ENCODE data around the gene NUDT15. TPM values are rescaled to one million over a fixed set of nuclear protein-coding genes. Genes with fewer than 3 reads are reported as not detected.
A peak's percentile ranks its signal among the peaks of the same experiment; 100 is the strongest.

Gene NUDT15
- polyA plus RNA-seq, 2 of the 4 experiments (the other 2 are of a cell fraction), result 33.8 to 35.5 TPM

- POLR2A ChIA-PET, result interaction anchor here (2.3 kb wide), 1 partner anchor 37 kb away, joined by 16 read pairs; the partner anchor contains the start of gene NUDT15
These were observed 36.9 kb upstream of the NUDT15 start for GRCh38 chr13:48000559-48001113.

More at GRCh38 chr13:48000559-48001113, 36.9 kb upstream of the NUDT15 start:
- Histone ChIP-seq H3K4me1 (peaks cover 18% of the 10 kb centered on the region), H3K4me2 (peak overlapping the region; percentile 83), H3K4me3 (peak overlapping the region; percentile 91), H3K27ac (peak overlapping the region; percentile 94 to 98), H3K9me3 (no peaks in the 10 kb centered on the region)
- no peak for TF ChIP-seq NPAS2 (CRISPR knock-in tag; IDR thresholded peaks at IDR 0.05; ENCODE audit: borderline replicate concordance)
- TF ChIP-seq BCL3 (IDR thresholded peaks at IDR 0.05), result no peak
- no peak for TF ChIP-seq MYC (IDR thresholded peaks at IDR 0.05; ENCODE audit: borderline replicate concordance, low read length)
- TF ChIP-seq MAZ (IDR thresholded peaks at IDR 0.05; ENCODE audit: borderline replicate concordance, low read depth, low read length), result no peak
- TF ChIP-seq ZSCAN20 (CRISPR knock-in tag; IDR thresholded peaks at IDR 0.05), result no peak
- no peak for TF ChIP-seq POLR2AphosphoS2 (conservative IDR thresholded peaks at IDR 0.05; ENCODE audit: low read length)
- TF ChIP-seq HOXA7 (CRISPR knock-in tag; IDR thresholded peaks at IDR 0.05), result no peak
- no peak for TF ChIP-seq ATOH8 (CRISPR knock-in tag; IDR thresholded peaks at IDR 0.05; ENCODE audit: low read depth)
- TF ChIP-seq EHMT2 (IDR thresholded peaks at IDR 0.05; ENCODE audit: low read depth), result no peak
- no peak for TF ChIP-seq RCOR1 (IDR thresholded peaks at IDR 0.05; ENCODE audit: low read depth, low read length)
- no peak for TF ChIP-seq ZNF302 (CRISPR knock-in tag; IDR thresholded peaks at IDR 0.05)
- TF ChIP-seq HDAC2 (IDR thresholded peaks at IDR 0.05), result no peak
- no peak for TF ChIP-seq HMGXB4 (CRISPR knock-in tag; IDR thresholded peaks at IDR 0.05; ENCODE audit: borderline replicate concordance)
- TF ChIP-seq CBX2 (IDR thresholded peaks at IDR 0.05; ENCODE audit: borderline replicate concordance, low read depth), result no peak
- TF ChIP-seq JUNB (IDR thresholded peaks at IDR 0.05), result no peak
- TF ChIP-seq MAX (IDR thresholded peaks at IDR 0.05), result no peak
- TF ChIP-seq REST (IDR thresholded peaks at IDR 0.05), result no peak
- TF ChIP-seq RFX5 (IDR thresholded peaks at IDR 0.05), result no peak
- peak; percentile 60 to 64 for ATAC-seq
- CTCF ChIA-PET, result no interaction called here
- no peak for FAIRE-seq
- DNase-seq (ENCODE audit: low read depth in 1 of 2, low spot score in 1 of 2), result peak; percentile 5 to 7
- WGBS (ENCODE audit: missing lambda C conversion rate), result 0% methylated on average over 7 of the region's 25 CpGs

Measured in A549 (cell line).